Ascending aorta (tissue), 2 donors: ENCODE data around the gene PDE1C. TPM values are rescaled to one million over a fixed set of nuclear protein-coding genes. Genes with fewer than 3 reads are reported as not detected.

Experiments used
- DNase-seq, 2 donors: peaks; one replicate each; pipeline ENCODE4 v3.0.0-alpha.2; 2019; ENCODE audit warnings: low spot score in 2 of 2
- H3K27ac ChIP-seq, 2 donors: fragments of 200-600 bp; sonication (generic); one replicate each; pipeline ENCODE4 v1.5.1; 2016 to 2017; ENCODE audit warnings: mild to moderate bottlenecking in 1 of 2
- H3K27me3 ChIP-seq: fragments of 200-600 bp; sonication (generic); one replicate; pipeline ENCODE4 v1.5.1; 2017
- H3K36me3 ChIP-seq, 2 donors: fragments of 200-600 bp; sonication (generic); one replicate each; pipeline ENCODE4 v1.5.1; 2016
- H3K4me1 ChIP-seq, 2 donors: fragments of 200-600 bp; sonication (generic); one replicate each; pipeline ENCODE4 v1.5.1; 2016 to 2017; ENCODE audit warnings: mild to moderate bottlenecking in 1 of 2
- H3K4me3 ChIP-seq, 2 donors: fragments of 200-600 bp; sonication (generic); one replicate each; pipeline ENCODE4 v1.5.1; 2016 to 2017; ENCODE audit warnings: mild to moderate bottlenecking in 1 of 2
- H3K9me3 ChIP-seq, 2 donors: fragments of 200-600 bp; sonication (generic); one replicate each; pipeline ENCODE4 v1.5.1; 2016
- intact Hi-C: fragments of 100-400 bp; cut with DNase I; formaldehyde crosslinking; loops from one replicate; pipeline ENCODE4 v1.15.1; 2023
- total RNA-seq: library from RNA; depleted of rRNA; stranded (reverse); fragments of >200 nt; gene quantifications from one replicate; pipeline ENCODE4 v1.1.0, GENCODE V29; 2016
- TF ChIP-seq, protein P1 (sequence below), 3 experiments: fragments of 200-600 bp in 2 of 3; fragments of 450-650 bp in 1 of 3; sonication (generic) in 2 of 3; IDR thresholded peaks; one replicate each; pipeline ENCODE4 v1.5.1; 2016 to 2019; ENCODE audit warnings: antibody characterized with exemption in 3 of 3, mild to moderate bottlenecking in 1 of 3, moderate library complexity in 1 of 3

The PDE1C gene
- 1.4 TPM for total RNA-seq

DNA sequence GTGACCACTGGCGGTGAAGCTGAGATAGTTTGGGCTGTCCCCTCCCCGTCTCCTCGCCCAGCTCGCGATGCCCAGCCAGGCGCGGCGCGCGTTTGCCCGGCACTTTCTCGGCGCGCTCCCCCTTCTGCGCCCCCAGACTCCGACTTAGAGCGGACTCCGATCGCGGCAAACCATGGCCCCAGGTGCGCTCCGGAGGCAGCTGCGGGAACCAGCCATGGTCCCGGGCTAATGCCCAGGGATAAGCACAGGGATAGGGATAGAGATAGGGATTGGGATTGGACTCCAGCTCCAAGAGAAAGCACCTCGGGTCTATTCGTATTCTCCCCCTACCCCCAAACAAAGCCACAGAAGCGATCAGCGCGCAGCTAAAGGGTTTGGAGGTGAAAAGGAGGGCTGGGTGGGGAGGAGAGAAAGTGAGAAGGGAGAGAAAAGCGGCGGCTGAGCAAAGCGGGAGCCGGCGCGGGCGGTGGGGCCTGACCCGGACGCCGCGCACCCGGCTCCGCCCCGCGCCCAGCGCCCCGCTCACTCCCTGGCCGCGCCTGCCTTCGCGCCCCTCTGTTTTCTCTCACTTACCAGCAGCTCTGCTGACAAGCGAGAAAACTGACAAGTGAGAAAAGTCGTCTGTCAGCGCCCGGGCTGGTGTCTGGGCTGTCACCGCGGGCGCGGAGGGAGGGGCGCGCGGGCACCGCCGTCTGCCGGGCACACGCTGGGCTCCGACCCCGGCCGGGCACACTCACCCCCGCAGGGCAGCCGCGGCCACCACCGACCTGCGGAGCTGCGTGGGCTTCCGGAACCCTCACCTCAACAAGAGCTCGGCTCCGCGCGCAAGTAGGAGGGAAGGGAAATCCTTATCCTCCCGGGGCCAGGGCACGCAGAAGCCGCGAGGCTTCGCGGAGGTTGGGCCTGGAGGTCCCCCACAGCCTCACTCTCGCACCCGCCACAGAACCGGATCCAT, at the start of gene PDE1C:
Gene PDE1C, minus strand, starts transcription at position 2 of the 955 bp plus-strand sequence.
- Histone ChIP-seq H3K4me3 (peak within 1 kb of the TSS; percentile 47 to 61), H3K36me3 (no peaks in the 10 kb centered on the region), H3K9me3 (no peaks in the 10 kb centered on the region), H3K27me3 (no peaks in the 10 kb centered on the region), H3K27ac (no peak within 1 kb of the TSS), H3K4me1 (no peaks in the 10 kb centered on the region)
- DNase-seq: no peak
- intact Hi-C loops: no loop called here
- TF ChIP-seq, protein P1, sequence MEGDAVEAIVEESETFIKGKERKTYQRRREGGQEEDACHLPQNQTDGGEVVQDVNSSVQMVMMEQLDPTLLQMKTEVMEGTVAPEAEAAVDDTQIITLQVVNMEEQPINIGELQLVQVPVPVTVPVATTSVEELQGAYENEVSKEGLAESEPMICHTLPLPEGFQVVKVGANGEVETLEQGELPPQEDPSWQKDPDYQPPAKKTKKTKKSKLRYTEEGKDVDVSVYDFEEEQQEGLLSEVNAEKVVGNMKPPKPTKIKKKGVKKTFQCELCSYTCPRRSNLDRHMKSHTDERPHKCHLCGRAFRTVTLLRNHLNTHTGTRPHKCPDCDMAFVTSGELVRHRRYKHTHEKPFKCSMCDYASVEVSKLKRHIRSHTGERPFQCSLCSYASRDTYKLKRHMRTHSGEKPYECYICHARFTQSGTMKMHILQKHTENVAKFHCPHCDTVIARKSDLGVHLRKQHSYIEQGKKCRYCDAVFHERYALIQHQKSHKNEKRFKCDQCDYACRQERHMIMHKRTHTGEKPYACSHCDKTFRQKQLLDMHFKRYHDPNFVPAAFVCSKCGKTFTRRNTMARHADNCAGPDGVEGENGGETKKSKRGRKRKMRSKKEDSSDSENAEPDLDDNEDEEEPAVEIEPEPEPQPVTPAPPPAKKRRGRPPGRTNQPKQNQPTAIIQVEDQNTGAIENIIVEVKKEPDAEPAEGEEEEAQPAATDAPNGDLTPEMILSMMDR (IDR thresholded peaks at IDR 0.05): no peak

DNA sequence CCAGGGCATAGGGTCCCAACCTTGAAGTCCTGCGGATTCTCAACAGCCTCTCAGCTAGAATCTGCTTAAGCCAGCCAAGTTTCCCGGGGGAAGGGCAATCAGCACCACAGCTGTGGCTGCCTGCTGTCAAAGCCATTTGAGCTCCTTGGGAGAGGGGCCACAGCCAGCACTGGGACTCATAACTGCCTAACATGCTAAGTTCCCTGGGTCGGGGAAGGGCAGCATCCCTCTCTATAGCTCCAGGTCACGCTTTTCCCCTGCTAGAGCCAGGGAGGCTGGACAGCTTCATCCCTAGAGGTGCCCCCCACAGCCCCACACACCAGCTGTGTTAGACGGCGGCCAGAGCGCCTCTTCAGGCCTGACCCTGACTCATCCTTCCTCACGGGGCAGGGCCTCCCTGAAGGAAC, 49.6 kb upstream of the PDE1C start:
- no peak overlapping the region for H3K4me3 ChIP-seq
- TF ChIP-seq, protein P1 (IDR thresholded peaks at IDR 0.05): no peak
- H3K4me1 ChIP-seq: no peaks in the 10 kb centered on the region
- intact Hi-C loops: no loop called here
- no peak overlapping the region for H3K27ac ChIP-seq
- H3K27me3 ChIP-seq: no peaks in the 10 kb centered on the region
- H3K9me3 ChIP-seq: peaks cover 0 to 10% of the 10 kb centered on the region in 2 donors
- no peaks in the 10 kb centered on the region for H3K36me3 ChIP-seq
- no peak for DNase-seq

DNA sequence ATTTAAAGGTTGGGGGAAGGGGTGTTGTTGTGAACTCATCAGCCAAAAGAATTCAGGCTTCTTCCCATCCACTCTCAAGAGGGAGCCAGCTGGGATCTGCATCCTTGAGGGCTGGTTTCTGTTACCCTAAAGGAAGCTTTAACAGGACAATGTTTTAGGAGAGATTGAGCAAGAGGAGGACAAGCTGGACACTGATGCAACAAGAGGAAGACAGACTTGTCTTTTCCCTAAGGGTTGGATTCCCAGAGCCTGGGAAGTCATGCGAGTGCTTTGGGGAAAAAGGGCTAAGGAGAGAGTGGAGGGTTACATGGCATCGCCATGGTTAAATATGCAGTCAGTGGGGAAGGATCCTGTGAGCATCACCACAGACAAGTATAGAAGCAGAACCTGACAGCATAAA, 47.6 kb upstream of the PDE1C start:
- intact Hi-C loops: no loop called here
- H3K27ac ChIP-seq: no peak overlapping the region
- H3K4me3 ChIP-seq: no peak overlapping the region
- TF ChIP-seq, protein P1 (IDR thresholded peaks at IDR 0.05): no peak
- H3K9me3 ChIP-seq: peaks cover 0 to 4% of the 10 kb centered on the region in 2 donors
- no peaks in the 10 kb centered on the region for H3K4me1 ChIP-seq
- no peaks in the 10 kb centered on the region for H3K27me3 ChIP-seq
- no peaks in the 10 kb centered on the region for H3K36me3 ChIP-seq
- no peak for DNase-seq

DNA sequence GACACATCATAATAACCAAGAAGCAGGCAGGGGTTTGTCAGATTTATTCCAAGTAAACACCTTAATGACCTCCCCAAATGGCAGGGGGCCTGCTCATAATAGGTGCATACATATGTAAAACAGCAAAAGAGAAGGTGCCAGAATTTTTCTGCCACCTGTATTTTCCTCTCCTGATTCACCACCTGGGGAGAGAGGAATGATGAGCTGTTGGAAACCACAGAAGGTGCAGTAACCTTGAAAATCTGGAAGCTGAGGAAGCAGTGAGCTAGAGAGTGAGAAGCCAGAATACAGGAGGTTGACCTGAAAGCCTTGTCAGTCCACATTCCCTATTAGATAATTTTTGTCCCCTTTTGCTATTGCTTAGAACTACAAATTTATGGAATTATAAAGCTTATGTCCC, 46.2 kb upstream of the PDE1C start:
- H3K36me3 ChIP-seq: no peaks in the 10 kb centered on the region
- DNase-seq: no peak
- intact Hi-C loops: no loop called here
- no peaks in the 10 kb centered on the region for H3K4me1 ChIP-seq
- H3K27me3 ChIP-seq: no peaks in the 10 kb centered on the region
- no peak overlapping the region for H3K27ac ChIP-seq
- H3K4me3 ChIP-seq: no peak overlapping the region
- H3K9me3 ChIP-seq: no peaks in the 10 kb centered on the region
- TF ChIP-seq, protein P1 (IDR thresholded peaks at IDR 0.05): no peak

DNA sequence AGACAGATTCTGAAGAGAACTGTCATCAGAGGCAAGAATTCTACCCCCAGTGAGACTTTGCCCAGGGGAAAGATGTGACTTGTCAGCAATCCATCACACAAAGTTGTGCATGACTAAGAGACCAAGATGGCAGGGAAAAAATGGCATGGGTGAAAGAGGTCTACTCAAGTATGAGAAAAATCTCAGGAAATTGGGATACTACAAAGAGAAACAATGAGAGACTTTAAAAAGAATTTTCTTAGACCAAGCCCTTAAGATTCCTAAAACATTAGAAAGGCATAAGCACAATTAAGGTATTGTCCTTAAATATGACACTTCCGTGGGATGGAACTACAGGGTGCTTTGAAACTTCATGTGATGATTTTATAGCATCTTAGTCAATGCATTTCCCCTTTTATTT, 45.6 kb upstream of the PDE1C start:
- no peaks in the 10 kb centered on the region for H3K27me3 ChIP-seq
- no peak overlapping the region for H3K27ac ChIP-seq
- no peaks in the 10 kb centered on the region for H3K36me3 ChIP-seq
- H3K9me3 ChIP-seq: no peaks in the 10 kb centered on the region
- TF ChIP-seq, protein P1 (IDR thresholded peaks at IDR 0.05): no peak
- intact Hi-C loops: no loop called here
- no peak for DNase-seq
- H3K4me1 ChIP-seq: no peaks in the 10 kb centered on the region
- no peak overlapping the region for H3K4me3 ChIP-seq
